Fibroblast of lung (primary cell): ENCODE data around the gene CDIP1. TPM values are rescaled to one million over a fixed set of nuclear protein-coding genes. Genes with fewer than 3 reads are reported as not detected.

ENCODE experiments used
- DNase-seq, 2 donors: peaks; one replicate each; pipeline versions ENCODE4 v3.0.0 to v3.0.0-alpha.2; 2010; ENCODE audit warnings: low read depth in 2 of 2
- H2AFZ ChIP-seq: 2 replicates; pipeline ENCODE4 v1.5.1; 2012; ENCODE audit warnings: low read length, control low read depth, inconsistent platforms
- H3K27ac ChIP-seq: 2 replicates; pipeline ENCODE4 v1.5.1; 2011; ENCODE audit warnings: low read length, control low read depth; ENCODE audit not compliant: insufficient read depth
- H3K27me3 ChIP-seq: 2 replicates; pipeline ENCODE4 v1.5.1; 2011; ENCODE audit warnings: mild to moderate bottlenecking, low read length; ENCODE audit not compliant: control insufficient read depth, insufficient read depth
- H3K36me3 ChIP-seq: 2 replicates; pipeline ENCODE4 v1.5.1; 2011; ENCODE audit warnings: low read length; ENCODE audit not compliant: control insufficient read depth, insufficient read depth
- H3K4me1 ChIP-seq: 2 replicates; pipeline ENCODE4 v1.5.1; 2011; ENCODE audit warnings: low read length; ENCODE audit not compliant: control insufficient read depth, insufficient read depth; ENCODE audit errors: extremely low read depth
- H3K4me2 ChIP-seq: 2 replicates; pipeline ENCODE4 v1.5.1; 2011; ENCODE audit warnings: low read length, control low read depth; ENCODE audit not compliant: insufficient read depth; ENCODE audit errors: extremely low read depth
- H3K4me3 ChIP-seq, 4 experiments: fragments of 200-600 bp in 1 of 4; sonication (generic) in 1 of 4; replicated peaks in 1 of 4; 2 replicates each; pipeline ENCODE4 v1.5.1; 2011 to 2016; ENCODE audit warnings: low read length in 4 of 4, low read depth in 3 of 4, mild to moderate bottlenecking in 3 of 4, control low read depth in 2 of 4, inconsistent platforms in 1 of 4, mixed read lengths in 1 of 4; ENCODE audit not compliant: insufficient read depth in 1 of 4; ENCODE audit errors: control extremely low read depth in 1 of 4
- H3K79me2 ChIP-seq: 2 replicates; pipeline ENCODE4 v1.5.1; 2012; ENCODE audit warnings: mild to moderate bottlenecking, low read length, inconsistent platforms; ENCODE audit not compliant: control insufficient read depth, insufficient read depth
- H3K9ac ChIP-seq: 2 replicates; pipeline ENCODE4 v1.5.1; 2011; ENCODE audit warnings: mild to moderate bottlenecking, low read length, control low read depth; ENCODE audit not compliant: insufficient read depth
- H3K9me3 ChIP-seq: 2 replicates; pipeline ENCODE4 v1.5.1; 2012; ENCODE audit warnings: low read depth, low read length; ENCODE audit not compliant: control insufficient read depth, insufficient read depth
- H4K20me1 ChIP-seq: 2 replicates; pipeline ENCODE4 v1.5.1; 2011; ENCODE audit warnings: low read length; ENCODE audit not compliant: control insufficient read depth, insufficient read depth; ENCODE audit errors: extremely low read depth
- CTCF ChIP-seq, 2 donors: IDR thresholded peaks in 1 of 2; conservative IDR thresholded peaks in 1 of 2; 1 replicate in 1 of 2; 2 replicates in 1 of 2; pipeline ENCODE4 v1.5.1; 2011 to 2012; ENCODE audit warnings: low read length in 2 of 2, control low read depth in 1 of 2, inconsistent platforms in 1 of 2, low read depth in 1 of 2, mild to moderate bottlenecking in 1 of 2
- EZH2 ChIP-seq: IDR thresholded peaks from 2 replicates; pipeline ENCODE4 v1.5.1; 2012; ENCODE audit warnings: low read length, control low read depth, mild to moderate bottlenecking; ENCODE audit errors: missing control alignments
- polyA plus RNA-seq, 2 donors: library from polyadenylated mRNA; depleted of rRNA in 1 of 2; stranded (reverse) in 1 of 2; unstranded in 1 of 2; fragments of >200 nt; gene quantifications; 2 replicates each; pipeline ENCODE4 v1.2.1, GENCODE V29; 2011 to 2012; ENCODE audit warnings: missing spikeins in 1 of 2
- total RNA-seq: library from RNA; depleted of rRNA; stranded (reverse); fragments of >200 nt; gene quantifications from 2 replicates; pipeline ENCODE4 v1.2.1, GENCODE V29; 2014

CDIP1 gene
- total and polyA plus RNA-seq, 2 donors (not counting 1 experiment from before 2014, with no cell fraction given) = 6.3 to 12.2 TPM

GRCh38 chr16:4519274-4520058, 19.1 kb downstream of the CDIP1 start:
- Histone ChIP-seq H3K27ac (no peak overlapping the region), H3K36me3 (no peaks in the 10 kb centered on the region), H3K27me3 (no peaks in the 10 kb centered on the region), H3K9me3 (no peaks in the 10 kb centered on the region), H3K4me1 (no peaks in the 10 kb centered on the region), H3K79me2 (no peaks in the 10 kb centered on the region), H3K4me2 (no peak overlapping the region), H4K20me1 (no peaks in the 10 kb centered on the region), H3K9ac (no peak overlapping the region), H3K4me3 (no peak overlapping the region), H2AFZ (no peak overlapping the region)
- no peak for TF ChIP-seq EZH2
- no peak for TF ChIP-seq CTCF (conservative IDR thresholded peaks at IDR 0.05 in 1 of 2, IDR thresholded peaks at IDR 0.05 in 1 of 2; ENCODE audit: low read depth in 1 of 2, low read length in 2 of 2)
- no peak for DNase-seq

- peak; percentile 48 to 70 for TF ChIP-seq CTCF (conservative IDR thresholded peaks at IDR 0.05 in 1 of 2, IDR thresholded peaks at IDR 0.05 in 1 of 2; ENCODE audit: low read depth in 1 of 2, low read length in 2 of 2)
- TF ChIP-seq EZH2 = no peak
- peak; percentile 26 to 39 for DNase-seq
- no peaks in the 10 kb centered on the region for H3K9me3 ChIP-seq
- no peaks in the 10 kb centered on the region for H3K79me2 ChIP-seq
- no peak overlapping the region for H3K4me2 ChIP-seq
- H3K4me3 ChIP-seq = no peak overlapping the region
- H3K36me3 ChIP-seq = peaks cover 5% of the 10 kb centered on the region
- no peak overlapping the region for H3K9ac ChIP-seq
- H3K27me3 ChIP-seq = no peaks in the 10 kb centered on the region
- no peak overlapping the region for H3K27ac ChIP-seq
- H4K20me1 ChIP-seq = no peaks in the 10 kb centered on the region
- no peak overlapping the region for H2AFZ ChIP-seq
- no peaks in the 10 kb centered on the region for H3K4me1 ChIP-seq
These were observed 20.5 kb downstream of the CDIP1 start for GRCh38 chr16:4517812-4518680.

DNA sequence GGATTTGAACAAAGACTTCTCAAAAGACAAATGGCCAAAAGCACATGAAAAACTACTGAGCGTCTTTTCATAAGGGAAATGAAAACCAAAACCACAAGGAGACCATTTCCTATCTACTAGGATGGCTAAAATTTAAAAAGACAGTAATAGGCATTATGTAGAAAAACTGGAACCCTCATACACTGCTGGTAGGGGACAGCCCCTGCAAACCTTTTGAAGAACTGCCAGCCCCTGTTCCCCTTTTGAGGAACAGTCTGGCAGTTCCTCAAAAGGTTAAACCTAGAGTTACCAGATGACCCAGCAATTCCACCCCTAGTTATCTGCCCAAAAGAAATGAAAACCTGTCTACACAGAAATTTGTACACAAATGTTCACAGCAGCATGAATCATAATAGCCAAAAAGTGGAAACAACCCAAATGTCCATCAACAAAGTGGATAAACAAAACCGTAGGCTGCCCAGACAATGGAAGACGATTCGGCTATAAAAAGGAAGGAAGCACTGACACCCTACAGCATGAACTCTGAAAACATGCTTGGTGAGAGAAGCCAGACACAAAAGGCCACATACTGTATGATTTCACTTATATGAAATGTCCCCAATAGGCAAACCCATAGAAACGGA, 22.9 kb downstream of the CDIP1 start:
- Histone ChIP-seq H3K4me1 (no peaks in the 10 kb centered on the region), H3K9me3 (no peaks in the 10 kb centered on the region), H3K36me3 (peaks cover 11% of the 10 kb centered on the region), H4K20me1 (no peaks in the 10 kb centered on the region), H3K27ac (no peak overlapping the region), H3K4me2 (no peak overlapping the region), H3K4me3 (no peak overlapping the region), H3K79me2 (no peaks in the 10 kb centered on the region), H3K9ac (no peak overlapping the region), H2AFZ (no peak overlapping the region), H3K27me3 (no peaks in the 10 kb centered on the region)
- TF ChIP-seq CTCF (conservative IDR thresholded peaks at IDR 0.05 in 1 of 2, IDR thresholded peaks at IDR 0.05 in 1 of 2; ENCODE audit: low read depth in 1 of 2, low read length in 2 of 2) (no peak), EZH2 (no peak)
- no peak for DNase-seq
